Testis (tissue), 3 donors: ENCODE results near the gene KRTAP22-1. TPM values are rescaled to one million over a fixed set of nuclear protein-coding genes. Genes with fewer than 3 reads are reported as not detected.

Source experiments
- DNase-seq: peaks from one replicate; pipeline ENCODE4 v3.0.0-alpha.2; 2019
- H3K27ac ChIP-seq, 2 donors: fragments of 200-600 bp; sonication (generic); one replicate each; pipeline ENCODE4 v1.5.1; 2019
- H3K27me3 ChIP-seq: fragments of 200-600 bp; sonication (generic); one replicate; pipeline ENCODE4 v1.5.1; 2019
- H3K36me3 ChIP-seq: fragments of 200-600 bp; sonication (generic); one replicate; pipeline ENCODE4 v1.5.1; 2017; ENCODE audit warnings: low read depth; ENCODE audit errors: missing control alignments
- H3K4me1 ChIP-seq: fragments of 200-600 bp; sonication (generic); one replicate; pipeline ENCODE4 v1.5.1; 2019
- H3K4me3 ChIP-seq, 2 donors: fragments of 200-600 bp; sonication (generic); one replicate each; pipeline ENCODE4 v1.5.1; 2017 to 2019
- H3K9me3 ChIP-seq: fragments of 200-600 bp; sonication (generic); one replicate; pipeline ENCODE4 v1.5.1; 2017
- CTCF ChIP-seq, 3 experiments: fragments of 450-650 bp in 2 of 3; fragments of 200-600 bp in 1 of 3; sonication (generic) in 1 of 3; IDR thresholded peaks; one replicate each; pipeline ENCODE4 v1.5.1; 2016 to 2019; ENCODE audit warnings: antibody characterized with exemption in 3 of 3, mild to moderate bottlenecking in 2 of 3, moderate library complexity in 1 of 3
- POLR2A ChIP-seq: fragments of 450-650 bp; IDR thresholded peaks from one replicate; pipeline ENCODE4 v1.6.1; 2017; ENCODE audit warnings: antibody characterized with exemption, mild to moderate bottlenecking, moderate library complexity
- WGBS, 2 donors: methylation state at CpG; one replicate each; pipeline ENCODE4 v1.1.5; 2018; 5-methylcytosine and 5-hydroxymethylcytosine counted together
- intact Hi-C: fragments of 100-400 bp; cut with DNase I; formaldehyde crosslinking; loops from one replicate; pipeline ENCODE4 v1.15.1; 2023; ENCODE audit warnings: low total_unique reads
- polyA plus RNA-seq: library from polyadenylated mRNA; stranded (reverse); fragments of 350-450 nt; fragmentation: Illumina TruSeq; extraction: RNeasy Lipid Tissue Mini Kit (QIAGEN cat#74804); gene quantifications from one replicate; pipeline ENCODE4 v1.2.3, GENCODE V29; 2014; ENCODE audit warnings: low read depth, low replicate concordance; ENCODE audit not compliant: insufficient read depth
- total RNA-seq, 2 donors: library from RNA; depleted of rRNA; stranded (reverse); fragments of >200 nt; gene quantifications; one replicate each; pipeline ENCODE4 v1.2.3, GENCODE V29; 2016

KRTAP22-1 gene
- total and polyA plus RNA-seq, 3 donors from 2014 or later, result not detected

- H3K27ac ChIP-seq, result no peak overlapping the region
- H3K36me3 ChIP-seq, result no peaks in the 10 kb centered on the region
- TF ChIP-seq CTCF (IDR thresholded peaks at IDR 0.05) (no peak), POLR2A (no peak)
- no peaks in the 10 kb centered on the region for H3K9me3 ChIP-seq
- DNase-seq, result no peak
- no peak overlapping the region for H3K4me3 ChIP-seq
- 55 to 61% methylated on average over 6 of the region's 6 CpGs for WGBS, 2 donors
- no peaks in the 10 kb centered on the region for H3K4me1 ChIP-seq
- no peaks in the 10 kb centered on the region for H3K27me3 ChIP-seq
- intact Hi-C loops, result no loop called here
Measured at GRCh38 chr21:30563072-30563471, 37.8 kb upstream of the KRTAP22-1 start.

GRCh38 chr21:30563630-30564029 is 37.3 kb upstream of the KRTAP22-1 start:
- no peak for DNase-seq
- 79 to 95% methylated on average over 2 of the region's 2 CpGs for WGBS, 2 donors
- no peaks in the 10 kb centered on the region for H3K9me3 ChIP-seq
- H3K4me1 ChIP-seq, result no peaks in the 10 kb centered on the region
- no peaks in the 10 kb centered on the region for H3K36me3 ChIP-seq
- no peak overlapping the region for H3K27ac ChIP-seq
- TF ChIP-seq CTCF (IDR thresholded peaks at IDR 0.05) (no peak), POLR2A (no peak)
- no peaks in the 10 kb centered on the region for H3K27me3 ChIP-seq
- no peak overlapping the region for H3K4me3 ChIP-seq
- intact Hi-C loops, result no loop called here

GRCh38 chr21:30567617-30568016 is 33.3 kb upstream of the KRTAP22-1 start:
- TF ChIP-seq CTCF (IDR thresholded peaks at IDR 0.05) (no peak), POLR2A (no peak)
- intact Hi-C loops, result no loop called here
- Histone ChIP-seq H3K4me3 (no peak overlapping the region), H3K27me3 (no peaks in the 10 kb centered on the region), H3K9me3 (no peaks in the 10 kb centered on the region), H3K4me1 (no peaks in the 10 kb centered on the region), H3K36me3 (no peaks in the 10 kb centered on the region), H3K27ac (no peak overlapping the region)
- DNase-seq, result no peak

- Histone ChIP-seq H3K9me3 (no peaks in the 10 kb centered on the region), H3K4me3 (no peak overlapping the region), H3K27ac (no peak overlapping the region), H3K4me1 (no peaks in the 10 kb centered on the region), H3K27me3 (no peaks in the 10 kb centered on the region), H3K36me3 (no peaks in the 10 kb centered on the region)
- no peak for TF ChIP-seq POLR2A
- TF ChIP-seq CTCF (IDR thresholded peaks at IDR 0.05), result no peak
- DNase-seq, result no peak
- intact Hi-C loops, result no loop called here
Measured at GRCh38 chr21:30577766-30578165, 23.1 kb upstream of the KRTAP22-1 start.

GRCh38 chr21:30579346-30579745 is 21.5 kb upstream of the KRTAP22-1 start:
- Histone ChIP-seq H3K9me3 (no peaks in the 10 kb centered on the region), H3K4me1 (no peaks in the 10 kb centered on the region), H3K36me3 (no peaks in the 10 kb centered on the region), H3K4me3 (no peak overlapping the region), H3K27me3 (no peaks in the 10 kb centered on the region), H3K27ac (no peak overlapping the region)
- intact Hi-C loops, result no loop called here
- 27 to 33% methylated on average over 1 of the region's 1 CpG for WGBS, 2 donors
- TF ChIP-seq CTCF (IDR thresholded peaks at IDR 0.05) (no peak), POLR2A (no peak)
- no peak for DNase-seq
